GM23338 (cell line): ENCODE data around the gene CDON. TPM values are rescaled to one million over a fixed set of nuclear protein-coding genes. Genes with fewer than 3 reads are reported as not detected.

Experiments
- ATAC-seq: fragments of 200-7000 bp; cut with Tn5 transposase; 3 replicates; pipeline ENCODE4 v1.9.1; 2020
- DNase-seq: peaks from one replicate; pipeline ENCODE4 v3.0.0-alpha.2; 2015; ENCODE audit warnings: low spot score
- H2AFZ ChIP-seq: fragments of 200-600 bp; sonication (generic); 2 replicates; pipeline ENCODE4 v1.8.0; 2016; ENCODE audit warnings: antibody characterized with exemption, mild to moderate bottlenecking, moderate library complexity
- H3F3A ChIP-seq: fragments of 200-600 bp; sonication (generic); replicated peaks from 2 replicates; pipeline ENCODE4 v1.8.0; 2017; ENCODE audit warnings: antibody characterized with exemption, mixed run types, low read depth
- H3K27ac ChIP-seq: fragments of 200-600 bp; sonication (generic); 2 replicates; pipeline ENCODE4 v1.6.1; 2016; ENCODE audit warnings: low read depth
- H3K27me3 ChIP-seq: fragments of 200-600 bp; sonication (generic); 2 replicates; pipeline ENCODE4 v1.8.0; 2016; ENCODE audit warnings: mild to moderate bottlenecking, mixed run types, moderate library complexity; ENCODE audit not compliant: insufficient read depth
- H3K36me3 ChIP-seq: fragments of 200-600 bp; sonication (generic); 2 replicates; pipeline ENCODE4 v1.8.0; 2016; ENCODE audit warnings: mild to moderate bottlenecking; ENCODE audit not compliant: insufficient read depth
- H3K4me1 ChIP-seq: fragments of 200-600 bp; sonication (generic); 2 replicates; pipeline ENCODE4 v1.8.0; 2016; ENCODE audit warnings: mild to moderate bottlenecking, moderate library complexity; ENCODE audit not compliant: insufficient read depth
- H3K4me2 ChIP-seq: fragments of 200-600 bp; sonication (generic); 2 replicates; pipeline ENCODE4 v1.7.1; 2017; ENCODE audit warnings: mixed run types
- H3K4me3 ChIP-seq: fragments of 200-600 bp; sonication (generic); 2 replicates; pipeline ENCODE4 v1.6.1; 2016; ENCODE audit warnings: mixed run types
- H3K79me2 ChIP-seq: fragments of 200-600 bp; sonication (generic); replicated peaks from 2 replicates; pipeline ENCODE4 v1.8.0; 2017; ENCODE audit warnings: mild to moderate bottlenecking; ENCODE audit not compliant: insufficient read depth
- H3K9me2 ChIP-seq: fragments of 200-600 bp; sonication (generic); 2 replicates; pipeline ENCODE4 v1.8.0; 2017; ENCODE audit not compliant: insufficient read depth
- H4K20me1 ChIP-seq: fragments of 200-600 bp; sonication (generic); replicated peaks from 2 replicates; pipeline ENCODE4 v1.8.0; 2017; ENCODE audit warnings: mild to moderate bottlenecking; ENCODE audit not compliant: insufficient read depth
- H3K27ac Mint-ChIP-seq: 2 replicates; pipeline ENCODE4 v1.8.0; 2020; ENCODE audit warnings: inconsistent platforms, mild to moderate bottlenecking, moderate library complexity, mixed read lengths
- H3K27me3 Mint-ChIP-seq: 3 replicates; pipeline ENCODE4 v1.8.0; 2022; ENCODE audit warnings: low read depth, mild to moderate bottlenecking, moderate library complexity, mixed read lengths, inconsistent platforms; ENCODE audit not compliant: insufficient read depth, poor library complexity
- H3K36me3 Mint-ChIP-seq: 3 replicates; pipeline ENCODE4 v1.8.0; 2021; ENCODE audit warnings: low read depth, mild to moderate bottlenecking, inconsistent platforms, moderate library complexity, mixed read lengths
- H3K4me1 Mint-ChIP-seq: 3 replicates; pipeline ENCODE4 v1.8.0; 2020; ENCODE audit warnings: mild to moderate bottlenecking, inconsistent platforms, mixed read lengths
- H3K4me3 Mint-ChIP-seq: 3 replicates; pipeline ENCODE4 v1.8.0; 2021; ENCODE audit warnings: moderate library complexity, mild to moderate bottlenecking, inconsistent platforms, mixed read lengths
- H3K9me3 Mint-ChIP-seq: 3 replicates; pipeline ENCODE4 v1.8.0; 2020; ENCODE audit warnings: moderate library complexity, mild to moderate bottlenecking, inconsistent platforms, mixed read lengths
- CREB1 ChIP-seq: fragments of 250-450 bp; sonication (Bioruptor Pico); IDR thresholded peaks from 2 replicates; pipeline ENCODE4 v1.5.0; 2020; ENCODE audit warnings: low read depth, mild to moderate bottlenecking, moderate library complexity
- CTCF ChIP-seq, 2 experiments: fragments of 200-600 bp in 1 of 2; sonication (generic) in 1 of 2; conservative IDR thresholded peaks; 2 replicates each; pipeline versions ENCODE4 v1.5.1 to v1.6.1; 2016 to 2017; ENCODE audit warnings: antibody characterized with exemption in 2 of 2, low read depth in 2 of 2, mild to moderate bottlenecking in 2 of 2, moderate library complexity in 1 of 2
- ETS1 ChIP-seq: IDR thresholded peaks from 2 replicates; pipeline ENCODE4 v1.6.1; 2016; ENCODE audit warnings: antibody characterized with exemption
- EZH2 ChIP-seq: fragments of 200-600 bp; sonication (generic); IDR thresholded peaks from one replicate; pipeline ENCODE4 v1.8.0; 2017; ENCODE audit warnings: antibody characterized with exemption, mild to moderate bottlenecking, low read depth; ENCODE audit not compliant: unreplicated experiment
- EZH2phosphoT487 ChIP-seq: fragments of 200-600 bp; sonication (generic); IDR thresholded peaks from one replicate; pipeline ENCODE4 v1.8.1; 2018; ENCODE audit warnings: antibody characterized with exemption; ENCODE audit not compliant: unreplicated experiment
- JUNB ChIP-seq: IDR thresholded peaks from one replicate; pipeline ENCODE4 v1.6.1; 2016; ENCODE audit warnings: antibody characterized with exemption; ENCODE audit not compliant: unreplicated experiment
- REST ChIP-seq: IDR thresholded peaks from one replicate; pipeline ENCODE4 v1.6.1; 2018; ENCODE audit warnings: antibody characterized with exemption; ENCODE audit not compliant: unreplicated experiment
- ZNF114 ChIP-seq: fragments of 250-450 bp; sonication (Bioruptor Pico); IDR thresholded peaks from 2 replicates; pipeline ENCODE4 v1.5.0; 2020; ENCODE audit warnings: mild to moderate bottlenecking, moderate library complexity
- ZNF331 ChIP-seq: fragments of 250-450 bp; sonication (Bioruptor Pico); IDR thresholded peaks from 2 replicates; pipeline ENCODE4 v1.5.0; 2020; ENCODE audit warnings: low read depth, mild to moderate bottlenecking, moderate library complexity
- ZNF462 ChIP-seq: fragments of 250-450 bp; sonication (Bioruptor Pico); IDR thresholded peaks from 2 replicates; pipeline ENCODE4 v1.5.0; 2020; ENCODE audit warnings: mild to moderate bottlenecking, moderate library complexity
- polyA plus RNA-seq: library from polyadenylated mRNA; unstranded; fragments of >200 nt; fragmentation: Nextera tagmentation; extraction: Ambion mirVana; gene quantifications from 2 replicates; pipeline ENCODE4 v1.2.1, GENCODE V29; 2016
- total RNA-seq: library from RNA; depleted of rRNA; stranded (reverse); fragments of >200 nt; shearing (Covaris generic); gene quantifications from 2 replicates; pipeline ENCODE4 v1.2.3, GENCODE V29; 2014

Gene CDON
- total and polyA plus RNA-seq, 2 experiments from 2014 or later, result 4.1 to 35.5 TPM

- Histone ChIP-seq H3K79me2 (no peaks in the 10 kb centered on the region), H3K36me3 (no peaks in the 10 kb centered on the region), H3K4me3 (no peak overlapping the region), H2AFZ (peak overlapping the region; percentile 86), H3K4me1 (peaks cover 10% of the 10 kb centered on the region), H3K27ac (no peak overlapping the region), H3K4me2 (no peak overlapping the region), H3K9me2 (no peaks in the 10 kb centered on the region), H3F3A (no peaks in the 10 kb centered on the region), H3K27me3 (no peaks in the 10 kb centered on the region), H4K20me1 (no peaks in the 10 kb centered on the region)
- no peak overlapping the region for H3K27ac Mint-ChIP-seq
- DNase-seq (no peak), ATAC-seq (peak; percentile 31)
- H3K4me3 Mint-ChIP-seq, result no peak overlapping the region
- H3K4me1 Mint-ChIP-seq, result peaks cover 35% of the 10 kb centered on the region
- no peak for TF ChIP-seq EZH2phosphoT487
- TF ChIP-seq ZNF331, result no peak
- TF ChIP-seq CTCF (conservative IDR thresholded peaks at IDR 0.05; ENCODE audit: low read depth in 2 of 2), result no peak
- no peak for TF ChIP-seq ZNF114 (CRISPR knock-in tag)
- no peaks in the 10 kb centered on the region for H3K9me3 Mint-ChIP-seq
- H3K36me3 Mint-ChIP-seq, result no peaks in the 10 kb centered on the region
- peaks cover 7% of the 10 kb centered on the region for H3K27me3 Mint-ChIP-seq
These were observed 131.6 kb downstream of the CDON start for GRCh38 chr11:125931116-125931515.

GRCh38 chr11:125930076-125930450, 132.6 kb downstream of the CDON start:
- DNase-seq (no peak), ATAC-seq (no peak)
- Histone ChIP-seq H3K9me2 (no peaks in the 10 kb centered on the region), H4K20me1 (no peaks in the 10 kb centered on the region), H3K36me3 (no peaks in the 10 kb centered on the region), H2AFZ (no peak overlapping the region), H3K4me3 (no peak overlapping the region), H3K27ac (no peak overlapping the region), H3F3A (no peaks in the 10 kb centered on the region), H3K4me1 (peaks cover 10% of the 10 kb centered on the region), H3K4me2 (no peak overlapping the region), H3K27me3 (no peaks in the 10 kb centered on the region), H3K79me2 (no peaks in the 10 kb centered on the region)
- no peak overlapping the region for H3K27ac Mint-ChIP-seq
- H3K27me3 Mint-ChIP-seq, result peaks cover 7% of the 10 kb centered on the region
- no peaks in the 10 kb centered on the region for H3K36me3 Mint-ChIP-seq
- H3K4me3 Mint-ChIP-seq, result no peak overlapping the region
- peaks cover 41% of the 10 kb centered on the region for H3K4me1 Mint-ChIP-seq
- no peaks in the 10 kb centered on the region for H3K9me3 Mint-ChIP-seq
- TF ChIP-seq ZNF114 (CRISPR knock-in tag) (no peak), JUNB (no peak), EZH2phosphoT487 (no peak), ZNF462 (CRISPR knock-in tag) (no peak), REST (no peak), ETS1 (no peak), EZH2 (no peak), CREB1 (CRISPR knock-in tag) (no peak)
